Transverse colon (tissue), 4 donors: ENCODE results near the gene C14orf180.

Source experiments
- CTCF ChIP-seq, 5 experiments: fragments of 200-600 bp in 3 of 5; fragments of 450-650 bp in 2 of 5; sonication (generic) in 3 of 5; IDR thresholded peaks; 1 replicate in 2 of 5; 2 replicates in 3 of 5; pipeline ENCODE4 v1.5.1; 2016 to 2017; ENCODE audit warnings: antibody characterized with exemption in 5 of 5, inconsistent platforms in 3 of 5, mild to moderate bottlenecking in 2 of 5, moderate library complexity in 1 of 5
- POLR2A ChIP-seq: fragments of 450-650 bp; IDR thresholded peaks from one replicate; pipeline ENCODE4 v1.6.1; 2016; ENCODE audit warnings: antibody characterized with exemption, mild to moderate bottlenecking, moderate library complexity
- POLR2AphosphoS5 ChIP-seq, 3 donors: sonication (generic); formaldehyde crosslinking; IDR thresholded peaks; one replicate each; pipeline ENCODE4 v1.6.1; 2016; ENCODE audit warnings: antibody characterized with exemption in 3 of 3

DNA sequence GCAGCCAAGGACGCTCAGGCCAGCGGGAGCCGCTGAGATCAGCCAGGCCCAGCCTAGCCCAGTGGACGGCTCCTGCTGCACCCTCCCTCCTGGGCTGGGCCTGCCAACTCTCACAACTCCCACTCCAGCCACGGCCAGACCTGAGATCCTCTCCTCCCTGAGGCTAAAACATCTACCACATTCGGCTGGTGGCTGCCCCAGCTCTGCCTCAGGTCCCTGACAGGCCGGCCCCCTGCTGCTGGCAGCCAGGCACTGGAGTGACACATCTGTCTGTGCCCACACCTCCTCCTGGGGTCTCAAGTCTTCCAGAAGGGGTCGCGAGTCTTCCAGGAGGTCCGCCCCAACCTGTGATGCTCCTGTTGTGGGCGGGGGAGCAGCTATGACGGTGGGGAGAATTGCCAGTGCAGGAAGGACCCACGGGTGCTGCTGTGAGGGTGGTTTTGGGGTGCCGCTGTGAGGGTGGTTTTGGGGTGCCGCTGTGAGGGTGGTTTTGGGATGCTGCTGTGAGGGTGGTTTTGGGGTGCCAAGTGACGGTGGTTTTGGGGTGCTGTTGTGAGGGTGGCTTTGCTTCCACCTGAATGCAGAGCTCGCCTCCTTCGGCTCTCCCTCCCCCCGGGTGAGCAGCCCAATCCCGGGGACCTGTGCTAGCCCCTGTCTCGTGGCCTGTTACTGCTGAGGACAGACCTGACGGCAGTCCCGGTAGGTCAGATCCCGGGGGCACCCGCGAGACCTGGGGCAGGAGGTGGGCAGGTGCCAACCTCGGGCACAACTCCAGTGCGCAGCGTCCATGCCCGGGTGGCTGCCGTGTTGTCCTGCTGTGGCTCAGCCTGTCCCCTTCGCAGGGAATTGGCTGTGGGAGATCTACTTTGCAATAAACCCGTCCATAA, 27.5 kb upstream of the C14orf180 start:
- TF ChIP-seq CTCF (IDR thresholded peaks at IDR 0.05) (no peak), POLR2AphosphoS5 (IDR thresholded peaks at IDR 0.05) (no peak), POLR2A (no peak)
